ENCODE data around the gene FRMD4A.

DNA sequence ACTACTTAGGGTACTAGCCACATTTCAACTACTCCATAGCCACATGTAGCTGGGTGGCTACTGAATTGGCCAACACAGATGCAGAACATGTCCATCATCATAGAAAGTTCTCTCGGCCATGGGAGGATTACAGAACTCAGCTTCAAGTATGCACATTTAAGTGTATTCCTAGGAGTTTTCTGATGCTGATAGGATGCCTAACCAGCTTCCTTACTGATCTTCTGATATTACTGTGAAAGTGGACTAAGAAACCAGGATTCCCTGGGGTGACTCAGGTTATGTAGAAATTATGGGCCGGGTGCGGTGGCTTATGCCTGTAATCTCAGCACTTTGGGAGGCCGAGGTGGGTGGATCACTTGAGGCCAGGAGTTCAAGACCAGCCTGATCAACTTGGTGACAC lies 125.5 kb downstream of the FRMD4A start:
- TF ChIP-seq TEAD4 (IDR thresholded peaks at IDR 0.05) (no peak), NFIC (IDR thresholded peaks at IDR 0.05) (no peak), EP300 (IDR thresholded peaks at IDR 0.05; ENCODE audit: borderline replicate concordance) (no peak), CREB1 (IDR thresholded peaks at IDR 0.05; ENCODE audit: low read depth) (no peak), RAD21 (IDR thresholded peaks at IDR 0.05; ENCODE audit: low read depth) (no peak), TCF12 (IDR thresholded peaks at IDR 0.05; ENCODE audit: low read depth) (no peak), YY1 (IDR thresholded peaks at IDR 0.05; ENCODE audit: low read depth) (no peak), TAF1 (IDR thresholded peaks at IDR 0.05; ENCODE audit: low read depth) (no peak), EGR1 (IDR thresholded peaks at IDR 0.05) (no peak), CEBPB (IDR thresholded peaks at IDR 0.05) (no peak), FOXM1 (IDR thresholded peaks at IDR 0.05; ENCODE audit: borderline replicate concordance, low read depth) (no peak)
- TF ChIP-seq, protein P1, sequence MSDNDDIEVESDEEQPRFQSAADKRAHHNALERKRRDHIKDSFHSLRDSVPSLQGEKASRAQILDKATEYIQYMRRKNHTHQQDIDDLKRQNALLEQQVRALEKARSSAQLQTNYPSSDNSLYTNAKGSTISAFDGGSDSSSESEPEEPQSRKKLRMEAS (IDR thresholded peaks at IDR 0.05) = no peak
- TF ChIP-seq, protein P2, sequence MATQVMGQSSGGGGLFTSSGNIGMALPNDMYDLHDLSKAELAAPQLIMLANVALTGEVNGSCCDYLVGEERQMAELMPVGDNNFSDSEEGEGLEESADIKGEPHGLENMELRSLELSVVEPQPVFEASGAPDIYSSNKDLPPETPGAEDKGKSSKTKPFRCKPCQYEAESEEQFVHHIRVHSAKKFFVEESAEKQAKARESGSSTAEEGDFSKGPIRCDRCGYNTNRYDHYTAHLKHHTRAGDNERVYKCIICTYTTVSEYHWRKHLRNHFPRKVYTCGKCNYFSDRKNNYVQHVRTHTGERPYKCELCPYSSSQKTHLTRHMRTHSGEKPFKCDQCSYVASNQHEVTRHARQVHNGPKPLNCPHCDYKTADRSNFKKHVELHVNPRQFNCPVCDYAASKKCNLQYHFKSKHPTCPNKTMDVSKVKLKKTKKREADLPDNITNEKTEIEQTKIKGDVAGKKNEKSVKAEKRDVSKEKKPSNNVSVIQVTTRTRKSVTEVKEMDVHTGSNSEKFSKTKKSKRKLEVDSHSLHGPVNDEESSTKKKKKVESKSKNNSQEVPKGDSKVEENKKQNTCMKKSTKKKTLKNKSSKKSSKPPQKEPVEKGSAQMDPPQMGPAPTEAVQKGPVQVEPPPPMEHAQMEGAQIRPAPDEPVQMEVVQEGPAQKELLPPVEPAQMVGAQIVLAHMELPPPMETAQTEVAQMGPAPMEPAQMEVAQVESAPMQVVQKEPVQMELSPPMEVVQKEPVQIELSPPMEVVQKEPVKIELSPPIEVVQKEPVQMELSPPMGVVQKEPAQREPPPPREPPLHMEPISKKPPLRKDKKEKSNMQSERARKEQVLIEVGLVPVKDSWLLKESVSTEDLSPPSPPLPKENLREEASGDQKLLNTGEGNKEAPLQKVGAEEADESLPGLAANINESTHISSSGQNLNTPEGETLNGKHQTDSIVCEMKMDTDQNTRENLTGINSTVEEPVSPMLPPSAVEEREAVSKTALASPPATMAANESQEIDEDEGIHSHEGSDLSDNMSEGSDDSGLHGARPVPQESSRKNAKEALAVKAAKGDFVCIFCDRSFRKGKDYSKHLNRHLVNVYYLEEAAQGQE (IDR thresholded peaks at IDR 0.05; ENCODE audit: low read depth) = no peak

Measured in Ishikawa (cell line).